SK-N-SH (cell line): ENCODE measurements around the gene KYAT1. TPM values are rescaled to one million over a fixed set of nuclear protein-coding genes. Genes with fewer than 3 reads are reported as not detected.

Experiments
- CTCF ChIA-PET: fragments of 300-600, 350-600 bp; formaldehyde crosslinking; extraction: SDS; loops from one replicate; lab custom pipeline; 2021; lab: Yijun Ruan, JAX
- POLR2A ChIA-PET: fragments of 350-600 bp; sonication (Branson Sonifier 250); formaldehyde crosslinking; extraction: SDS; loops from one replicate; lab custom pipeline; 2020; ENCODE audit warnings: antibody characterized with exemption, inconsistent platforms; lab: Yijun Ruan, JAX
- DNase-seq: peaks from one replicate; pipeline ENCODE4 v3.0.0; 2012
- H2AFZ ChIP-seq: fragments of 200-600 bp; sonication (generic); 2 replicates; pipeline ENCODE4 v1.8.1; 2016; ENCODE audit warnings: antibody characterized with exemption, mild to moderate bottlenecking, low read depth
- H3F3A ChIP-seq: fragments of 200-600 bp; sonication (generic); replicated peaks from 2 replicates; pipeline ENCODE3; 2016; ENCODE audit warnings: antibody characterized with exemption, mild to moderate bottlenecking; ENCODE audit not compliant: insufficient read depth
- H3K27ac ChIP-seq, 2 experiments: fragments of 200-500 bp in 1 of 2; fragments of 200-600 bp in 1 of 2; sonication (Bioruptor generic) in 1 of 2; sonication (generic), shearing (Covaris generic) in 1 of 2; 2 replicates each; pipeline versions ENCODE4 v1.5.1 to v1.6.1; 2014 to 2016; ENCODE audit warnings: low read depth in 2 of 2, inconsistent platforms in 1 of 2, low read length in 1 of 2, mild to moderate bottlenecking in 1 of 2, mixed read lengths in 1 of 2
- H3K27me3 ChIP-seq: fragments of 200-600 bp; sonication (generic), shearing (Covaris generic); 2 replicates; pipeline ENCODE4 v1.6.1; 2016; ENCODE audit warnings: mixed run types; ENCODE audit not compliant: insufficient read depth
- H3K36me3 ChIP-seq, 2 experiments: fragments of 200-500 bp in 1 of 2; fragments of 200-600 bp in 1 of 2; sonication (Bioruptor generic) in 1 of 2; sonication (generic) in 1 of 2; replicated peaks in 1 of 2; 2 replicates each; pipeline versions ENCODE3 to v1.5.1; 2014 to 2016; ENCODE audit warnings: low read length in 1 of 2, mild to moderate bottlenecking in 1 of 2; ENCODE audit not compliant: insufficient read depth in 2 of 2, control insufficient read depth in 1 of 2
- H3K4me1 ChIP-seq, 2 experiments: fragments of 200-500 bp in 1 of 2; fragments of 200-600 bp in 1 of 2; sonication (Bioruptor generic) in 1 of 2; sonication (generic), shearing (Covaris generic) in 1 of 2; 2 replicates each; pipeline versions ENCODE4 v1.5.1 to v1.6.1; 2014 to 2016; ENCODE audit warnings: low read depth in 1 of 2, low read length in 1 of 2, mixed run types in 1 of 2; ENCODE audit not compliant: insufficient read depth in 2 of 2, control insufficient read depth in 1 of 2
- H3K4me2 ChIP-seq: fragments of 200-600 bp; sonication (generic), shearing (Covaris generic); 2 replicates; pipeline ENCODE4 v1.6.1; 2017; ENCODE audit warnings: mixed run types
- H3K4me3 ChIP-seq, 2 experiments: fragments of 200-500 bp in 1 of 2; fragments of 200-600 bp in 1 of 2; sonication (Bioruptor generic) in 1 of 2; sonication (generic), shearing (Covaris generic) in 1 of 2; 2 replicates each; pipeline versions ENCODE4 v1.5.1 to v1.8.1; 2014 to 2016; ENCODE audit warnings: low read depth in 2 of 2, inconsistent platforms in 1 of 2, low read length in 1 of 2, mild to moderate bottlenecking in 1 of 2, mixed read lengths in 1 of 2, moderate library complexity in 1 of 2
- H3K79me2 ChIP-seq: fragments of 200-600 bp; sonication (generic); 2 replicates; pipeline ENCODE4 v1.8.1; 2017; ENCODE audit warnings: mild to moderate bottlenecking; ENCODE audit not compliant: insufficient read depth
- H3K9ac ChIP-seq: fragments of 200-600 bp; sonication (generic); 2 replicates; pipeline ENCODE4 v1.6.1; 2017; ENCODE audit warnings: mixed run types
- H3K9me2 ChIP-seq: fragments of 200-600 bp; sonication (generic); 2 replicates; pipeline ENCODE4 v1.6.1; 2017; ENCODE audit warnings: mixed run types
- H3K9me3 ChIP-seq: fragments of 200-600 bp; sonication (generic); 2 replicates; pipeline ENCODE4 v1.6.1; 2017; ENCODE audit warnings: mixed run types, mild to moderate bottlenecking, moderate library complexity
- H4K20me1 ChIP-seq: fragments of 200-600 bp; sonication (generic); 2 replicates; pipeline ENCODE4 v1.6.1; 2017; ENCODE audit warnings: mild to moderate bottlenecking, mixed run types; ENCODE audit not compliant: insufficient read depth
- CHD2 ChIP-seq: fragments of 150-350 bp; IDR thresholded peaks from 2 replicates; pipeline ENCODE4 v1.6.1; 2018; ENCODE audit warnings: low read length; ENCODE audit not compliant: partially characterized antibody
- ELF1 ChIP-seq: IDR thresholded peaks from 2 replicates; pipeline ENCODE4 v1.4.0; 2012
- EZH2phosphoT487 ChIP-seq: fragments of 200-600 bp; sonication (generic); IDR thresholded peaks from 2 replicates; pipeline ENCODE4 v1.6.1; 2017; ENCODE audit warnings: low read depth, mixed run types, mild to moderate bottlenecking, antibody characterized with exemption, moderate library complexity, borderline replicate concordance
- FOSL2 ChIP-seq: IDR thresholded peaks from 2 replicates; pipeline ENCODE4 v1.4.0; 2012; ENCODE audit warnings: low read depth, mild to moderate bottlenecking, moderate library complexity, borderline replicate concordance
- FOXJ3 ChIP-seq: sonication (generic); formaldehyde crosslinking; IDR thresholded peaks from 2 replicates; pipeline ENCODE4 v1.5.1; 2020; ENCODE audit warnings: mild to moderate bottlenecking, missing genetic modification reagents
- GABPA ChIP-seq: IDR thresholded peaks from 2 replicates; pipeline ENCODE4 v1.4.0; 2012; ENCODE audit warnings: low read depth, mild to moderate bottlenecking
- IRF3 ChIP-seq: fragments of 150-350 bp; IDR thresholded peaks from 2 replicates; pipeline ENCODE4 v1.6.1; 2016; ENCODE audit warnings: mild to moderate bottlenecking, low read depth, low read length
- MAX ChIP-seq: IDR thresholded peaks from 2 replicates; pipeline ENCODE4 v1.4.0; 2012; ENCODE audit warnings: low read depth
- MEF2A ChIP-seq: IDR thresholded peaks from 2 replicates; pipeline ENCODE4 v1.4.0; 2012; ENCODE audit warnings: low read depth, borderline replicate concordance
- MXI1 ChIP-seq: IDR thresholded peaks from 2 replicates; pipeline ENCODE4 v1.6.1; 2012; ENCODE audit warnings: mild to moderate bottlenecking, low read depth, low read length, improper control_type of control experiment
- NFIC ChIP-seq: IDR thresholded peaks from 2 replicates; pipeline ENCODE4 v1.4.0; 2012; ENCODE audit warnings: borderline replicate concordance
- PBX3 ChIP-seq: IDR thresholded peaks from 2 replicates; pipeline ENCODE4; 2012
- RAD21 ChIP-seq: IDR thresholded peaks from 2 replicates; pipeline ENCODE4 v1.6.1; 2012; ENCODE audit warnings: mild to moderate bottlenecking, low read length
- SIN3A ChIP-seq: IDR thresholded peaks from 2 replicates; pipeline ENCODE4 v1.6.1; 2012; ENCODE audit warnings: low read depth, mild to moderate bottlenecking, low read length, moderate library complexity, borderline replicate concordance
- SMC3 ChIP-seq: IDR thresholded peaks from 2 replicates; pipeline ENCODE4 v1.6.1; 2012; ENCODE audit warnings: low read depth, low read length, improper control_type of control experiment
- TCF12 ChIP-seq: IDR thresholded peaks from 2 replicates; pipeline ENCODE4 v1.4.0; 2012
- TEAD4 ChIP-seq: IDR thresholded peaks from 2 replicates; pipeline ENCODE4 v1.4.0; 2012; ENCODE audit warnings: mild to moderate bottlenecking, borderline replicate concordance; ENCODE audit not compliant: insufficient read depth
- USF1 ChIP-seq: IDR thresholded peaks from 2 replicates; pipeline ENCODE4 v1.4.0; 2012; ENCODE audit warnings: low read depth, borderline replicate concordance
- ZBTB33 ChIP-seq: IDR thresholded peaks from 2 replicates; pipeline ENCODE4 v1.4.0; 2012; ENCODE audit warnings: low read depth, borderline replicate concordance
- WGBS: methylation state at CpG from one replicate; pipeline ENCODE4 v1.1.6; 2017; ENCODE audit warnings: low lambda C conversion rate; 5-methylcytosine and 5-hydroxymethylcytosine counted together
- polyA plus RNA-seq, 3 experiments: library from polyadenylated mRNA; depleted of rRNA; stranded (reverse); fragments of >200 nt; gene quantifications; 2 replicates each; pipeline ENCODE4 v1.2.3, GENCODE V29; 2012
- TF ChIP-seq, protein P1 (sequence below): IDR thresholded peaks from 2 replicates; pipeline ENCODE4 v1.6.1; 2012; ENCODE audit warnings: mild to moderate bottlenecking, low read depth, low read length, moderate library complexity

KYAT1 gene
- polyA plus RNA-seq, 1 of the 3 experiments (the other 2 are of a cell fraction): 9.4 TPM

DNA sequence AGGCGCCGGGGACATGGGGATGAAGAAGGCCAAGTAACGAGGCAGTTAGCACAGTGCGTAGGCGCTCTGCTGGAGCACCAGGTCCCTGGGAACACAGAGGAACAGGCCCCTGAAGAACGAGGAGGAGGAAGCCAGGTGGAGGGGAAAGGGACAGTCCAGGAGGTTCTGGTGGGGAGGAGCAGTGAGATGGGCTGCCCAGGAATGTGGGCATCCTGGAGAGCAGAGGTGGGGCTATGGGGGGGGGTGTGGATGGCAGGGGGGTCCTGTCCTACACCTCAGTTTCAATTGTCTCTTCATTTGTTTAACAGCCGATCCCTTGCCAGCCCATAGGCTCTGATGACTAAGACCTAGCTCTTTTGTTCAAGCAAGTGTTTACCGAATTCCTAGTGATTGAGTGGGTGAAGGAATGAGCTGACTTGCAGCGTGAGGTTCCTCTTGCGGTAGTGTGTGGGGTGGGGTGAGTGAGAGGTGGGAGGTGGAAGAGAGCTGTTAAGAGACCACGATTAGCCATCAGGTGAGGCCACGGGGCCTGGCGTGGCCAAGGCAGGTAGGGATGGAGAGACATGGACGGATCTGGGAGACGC lies 30.6 kb upstream of the KYAT1 start (continued):
- TF ChIP-seq IRF3 (no peak), EZH2phosphoT487 (no peak), MEF2A (no peak), NFIC (no peak), TEAD4 (0 out of 2 replicates have a peak, but pooled peaks have one; percentile 16), SMC3 (no peak)

DNA sequence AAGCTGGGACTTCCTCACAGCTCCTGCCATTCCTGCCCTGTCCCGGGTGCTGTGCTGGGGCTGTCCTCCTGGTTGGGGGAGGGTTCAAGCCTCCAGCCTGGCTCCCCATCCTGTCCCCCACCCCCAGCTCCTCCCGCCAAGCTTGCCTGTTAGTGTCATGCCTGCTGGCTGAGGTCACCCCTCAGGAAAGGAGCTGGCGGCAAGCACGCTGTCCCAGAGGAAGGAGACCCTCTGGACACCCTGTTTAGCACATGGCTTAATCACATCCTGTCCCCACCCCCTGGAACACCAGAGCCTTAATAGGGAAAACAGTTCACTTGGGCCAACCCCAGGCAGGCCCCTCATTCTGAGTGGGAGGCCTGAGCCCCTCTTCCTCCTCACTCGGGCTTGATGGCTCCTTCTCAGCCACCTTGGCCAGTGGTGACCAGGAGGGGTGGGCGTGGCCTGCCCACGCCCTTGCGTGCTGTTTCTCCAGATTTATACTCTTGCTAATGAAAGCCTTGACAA lies 29.8 kb upstream of the KYAT1 start:
- DNase-seq: no peak
- Histone ChIP-seq H3K9me2 (no peaks in the 10 kb centered on the region), H3K27ac (peak overlapping the region in 1 of 2 experiments; percentile 70; a peak in 2 of 4 replicates), H3K4me2 (peak overlapping the region; percentile 77), H4K20me1 (no peaks in the 10 kb centered on the region), H3K27me3 (no peaks in the 10 kb centered on the region), H3K9ac (peak overlapping the region; percentile 53), H3K4me1 (peaks cover 3 to 23% of the 10 kb centered on the region in 2 experiments; a peak in 3 of 4 replicates), H3K9me3 (no peaks in the 10 kb centered on the region), H3F3A (peaks cover 7% of the 10 kb centered on the region), H3K36me3 (peaks cover 13 to 40% of the 10 kb centered on the region in 2 experiments), H3K79me2 (peaks cover 56% of the 10 kb centered on the region), H3K4me3 (no peak overlapping the region), H2AFZ (no peak overlapping the region)
- POLR2A ChIA-PET: no interaction called here
- CTCF ChIA-PET: interaction anchor here (1.0 to 1.5 kb wide), 2 partner anchors 59 to 209 kb away, joined by 3 to 4 read pairs; partner anchors contain the start of gene PKN3
- WGBS: 49% methylated on average over 4 of the region's 8 CpGs
- TF ChIP-seq MXI1 (no peak), TCF12 (peak; percentile 62), MAX (peak; percentile 87), CHD2 (no peak), GABPA (no peak), ELF1 (no peak), FOSL2 (peak; percentile 32; the same call in 1 of the 2 replicates), USF1 (no peak), EZH2phosphoT487 (no peak), ZBTB33 (no peak), FOXJ3 (CRISPR knock-in tag) (no peak), PBX3 (no peak), RAD21 (no peak), SIN3A (no peak; the same call in 1 of the 2 replicates)
- TF ChIP-seq, protein P1, sequence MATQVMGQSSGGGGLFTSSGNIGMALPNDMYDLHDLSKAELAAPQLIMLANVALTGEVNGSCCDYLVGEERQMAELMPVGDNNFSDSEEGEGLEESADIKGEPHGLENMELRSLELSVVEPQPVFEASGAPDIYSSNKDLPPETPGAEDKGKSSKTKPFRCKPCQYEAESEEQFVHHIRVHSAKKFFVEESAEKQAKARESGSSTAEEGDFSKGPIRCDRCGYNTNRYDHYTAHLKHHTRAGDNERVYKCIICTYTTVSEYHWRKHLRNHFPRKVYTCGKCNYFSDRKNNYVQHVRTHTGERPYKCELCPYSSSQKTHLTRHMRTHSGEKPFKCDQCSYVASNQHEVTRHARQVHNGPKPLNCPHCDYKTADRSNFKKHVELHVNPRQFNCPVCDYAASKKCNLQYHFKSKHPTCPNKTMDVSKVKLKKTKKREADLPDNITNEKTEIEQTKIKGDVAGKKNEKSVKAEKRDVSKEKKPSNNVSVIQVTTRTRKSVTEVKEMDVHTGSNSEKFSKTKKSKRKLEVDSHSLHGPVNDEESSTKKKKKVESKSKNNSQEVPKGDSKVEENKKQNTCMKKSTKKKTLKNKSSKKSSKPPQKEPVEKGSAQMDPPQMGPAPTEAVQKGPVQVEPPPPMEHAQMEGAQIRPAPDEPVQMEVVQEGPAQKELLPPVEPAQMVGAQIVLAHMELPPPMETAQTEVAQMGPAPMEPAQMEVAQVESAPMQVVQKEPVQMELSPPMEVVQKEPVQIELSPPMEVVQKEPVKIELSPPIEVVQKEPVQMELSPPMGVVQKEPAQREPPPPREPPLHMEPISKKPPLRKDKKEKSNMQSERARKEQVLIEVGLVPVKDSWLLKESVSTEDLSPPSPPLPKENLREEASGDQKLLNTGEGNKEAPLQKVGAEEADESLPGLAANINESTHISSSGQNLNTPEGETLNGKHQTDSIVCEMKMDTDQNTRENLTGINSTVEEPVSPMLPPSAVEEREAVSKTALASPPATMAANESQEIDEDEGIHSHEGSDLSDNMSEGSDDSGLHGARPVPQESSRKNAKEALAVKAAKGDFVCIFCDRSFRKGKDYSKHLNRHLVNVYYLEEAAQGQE: no peak
